HCT116 (cell line): ENCODE data around the gene RASIP1. TPM values are rescaled to one million over a fixed set of nuclear protein-coding genes. Genes with fewer than 3 reads are reported as not detected.

Source experiments
- ATAC-seq: fragments of 200-7000 bp; cut with Tn5 transposase; 2 replicates; pipeline ENCODE4 v1.9.1; 2020; ENCODE audit warnings: mild to moderate bottlenecking, moderate library complexity
- BruUV-seq: library from RNA; stranded (reverse); fragments of 400-500 nt; replicated peaks from 2 replicates; lab custom pipeline; 2021; lab: Mats Ljungman, UMichigan
- CTCF ChIA-PET: fragments of 300-600 bp; sonication (Branson Sonifier 250); formaldehyde crosslinking; loops from one replicate; lab custom pipeline; 2021; ENCODE audit warnings: antibody characterized with exemption; lab: Charles Lee
- POLR2A ChIA-PET: fragments of 300-600, 350-600 bp; sonication (Branson Sonifier 250); formaldehyde crosslinking; loops from one replicate; lab custom pipeline; 2021; ENCODE audit warnings: antibody characterized with exemption; lab: Charles Lee
- RAD21 ChIA-PET, 2 experiments: fragments of 300-600 bp; sonication (Branson Sonifier 250); formaldehyde crosslinking; loops; one replicate each; lab custom pipeline; 2023; ENCODE audit warnings: low total read pairs in 2 of 2; ENCODE audit not compliant: uncharacterized antibody in 2 of 2, unreplicated experiment in 2 of 2, low non-redundant PET in 1 of 2; lab: Charles Lee
- DNase-seq: peaks from one replicate; pipeline ENCODE4 v3.0.0-alpha.2; 2010; ENCODE audit warnings: low read depth, low spot score
- H2AFZ ChIP-seq: fragments of 200-600 bp; shearing (Covaris generic), sonication (generic); 2 replicates; pipeline ENCODE4 v1.6.1; 2017; ENCODE audit warnings: low read depth, mixed run types, mixed read lengths, antibody characterized with exemption, low read length; ENCODE audit not compliant: poor library complexity, severe bottlenecking
- H3K27ac ChIP-seq: 2 replicates; pipeline ENCODE4 v1.5.1; 2012; ENCODE audit warnings: low read depth, low read length
- H3K27me3 ChIP-seq: fragments of 200-600 bp; sonication (generic); 2 replicates; pipeline ENCODE4 v1.6.1; 2016; ENCODE audit warnings: mixed run types, low read length, mixed read lengths; ENCODE audit not compliant: insufficient read depth
- H3K36me3 ChIP-seq, 2 experiments: fragments of 200-500 bp in 1 of 2; fragments of 200-600 bp in 1 of 2; sonication (Bioruptor generic) in 1 of 2; sonication (generic) in 1 of 2; 2 replicates each; pipeline versions ENCODE4 v1.5.1 to v1.6.1; 2014 to 2016; ENCODE audit warnings: low read length in 2 of 2, inconsistent platforms in 1 of 2, mixed read lengths in 1 of 2, mixed run types in 1 of 2; ENCODE audit not compliant: insufficient read depth in 2 of 2, control insufficient read depth in 1 of 2
- H3K4me1 ChIP-seq, 2 experiments: fragments of 200-600 bp in 1 of 2; sonication (generic) in 1 of 2; 2 replicates each; pipeline versions ENCODE4 v1.5.1 to v1.6.1; 2012 to 2017; ENCODE audit warnings: low read length in 2 of 2, inconsistent platforms in 1 of 2, mild to moderate bottlenecking in 1 of 2, mixed read lengths in 1 of 2, mixed run types in 1 of 2, moderate library complexity in 1 of 2; ENCODE audit not compliant: insufficient read depth in 2 of 2, control insufficient read depth in 1 of 2
- H3K4me2 ChIP-seq: fragments of 200-600 bp; sonication (generic); 2 replicates; pipeline ENCODE4 v1.6.1; 2017; ENCODE audit warnings: mixed run types, low read length, mixed read lengths
- H3K4me3 ChIP-seq, 2 experiments: fragments of 200-600 bp in 1 of 2; sonication (generic) in 1 of 2; replicated peaks in 1 of 2; 2 replicates each; pipeline ENCODE4 v1.5.1; 2011 to 2016; ENCODE audit warnings: low read length in 2 of 2, control low read depth in 1 of 2, low read depth in 1 of 2, mild to moderate bottlenecking in 1 of 2, mixed read lengths in 1 of 2, mixed run types in 1 of 2
- H3K79me2 ChIP-seq: fragments of 200-600 bp; sonication (generic); 2 replicates; pipeline ENCODE4 v1.6.1; 2017; ENCODE audit warnings: mild to moderate bottlenecking, mixed run types, low read length, moderate library complexity, mixed read lengths; ENCODE audit not compliant: insufficient read depth
- H3K9ac ChIP-seq: fragments of 200-600 bp; sonication (generic); 2 replicates; pipeline ENCODE4 v1.6.1; 2016; ENCODE audit warnings: low read length, mixed read lengths
- H3K9me2 ChIP-seq: fragments of 200-600 bp; sonication (generic), shearing (Covaris generic); 2 replicates; pipeline ENCODE4 v1.6.1; 2017; ENCODE audit warnings: mixed run types, mild to moderate bottlenecking, moderate library complexity; ENCODE audit not compliant: insufficient read depth
- H3K9me3 ChIP-seq, 2 experiments: fragments of 200-500 bp in 1 of 2; fragments of 200-600 bp in 1 of 2; sonication (Bioruptor generic) in 1 of 2; sonication (generic) in 1 of 2; 2 replicates each; pipeline ENCODE4 v1.6.1; 2014 to 2017; ENCODE audit warnings: low read length in 2 of 2, mixed read lengths in 2 of 2, inconsistent platforms in 1 of 2, low read depth in 1 of 2, mild to moderate bottlenecking in 1 of 2, mixed run types in 1 of 2, moderate library complexity in 1 of 2; ENCODE audit not compliant: control insufficient read depth in 1 of 2, insufficient read depth in 1 of 2
- H4K20me1 ChIP-seq: fragments of 200-600 bp; sonication (generic), shearing (Covaris generic); 2 replicates; pipeline ENCODE4 v1.6.1; 2017; ENCODE audit warnings: mixed run types, mild to moderate bottlenecking, moderate library complexity; ENCODE audit not compliant: insufficient read depth
- ATF3 ChIP-seq: IDR thresholded peaks from 2 replicates; pipeline ENCODE4 v1.6.1; 2012
- CEBPB ChIP-seq: IDR thresholded peaks from 2 replicates; pipeline ENCODE4 v1.6.1; 2012; ENCODE audit warnings: low read depth
- EZH2 ChIP-seq: fragments of 200-600 bp; sonication (generic); IDR thresholded peaks from 2 replicates; pipeline ENCODE4 v1.6.1; 2017; ENCODE audit warnings: antibody characterized with exemption, mixed run types
- JUND ChIP-seq: IDR thresholded peaks from 2 replicates; pipeline ENCODE4 v1.6.1; 2012
- POLR2A ChIP-seq: IDR thresholded peaks from 2 replicates; pipeline ENCODE4 v1.7.0; 2011; ENCODE audit warnings: borderline replicate concordance; ENCODE audit not compliant: insufficient read depth, insufficient read length; ENCODE audit errors: extremely low read depth
- YY1 ChIP-seq: IDR thresholded peaks from 2 replicates; pipeline ENCODE4 v1.6.1; 2011; ENCODE audit warnings: low read length, low read depth, moderate library complexity, mild to moderate bottlenecking; ENCODE audit not compliant: insufficient replicate concordance; ENCODE audit errors: extremely low read depth
- intact Hi-C: fragments of 100-400 bp; cut with micrococcal nuclease; formaldehyde crosslinking; loops from 2 replicates; pipeline ENCODE4 v1.10.0; 2022
- total RNA-seq: library from RNA; stranded (reverse); gene quantifications from one replicate; pipeline ENCODE4 v1.2.1, GENCODE V29; 2021; ENCODE audit not compliant: unreplicated experiment

Gene RASIP1
- total RNA-seq, 1 experiment from 2014 or later, result 1.9 TPM

GRCh38 chr19:48716562-48717291 is 23.7 kb downstream of the RASIP1 start:
- H3K4me3 ChIP-seq, result no peak overlapping the region
- H3K9ac ChIP-seq, result no peak overlapping the region
- H3K4me1 ChIP-seq, result peaks cover 8 to 46% of the 10 kb centered on the region in 2 experiments
- H3K36me3 ChIP-seq, result no peaks in the 10 kb centered on the region
- RAD21 ChIA-PET, result no interaction called here
- BruUV-seq, result no TSS peak
- CTCF ChIA-PET, result no interaction called here
- no peaks in the 10 kb centered on the region for H4K20me1 ChIP-seq
- H3K9me2 ChIP-seq, result no peaks in the 10 kb centered on the region
- ATAC-seq (no peak), DNase-seq (no peak)
- H3K27me3 ChIP-seq, result no peaks in the 10 kb centered on the region
- POLR2A ChIA-PET, result no interaction called here
- H3K4me2 ChIP-seq, result no peak overlapping the region
- no peaks in the 10 kb centered on the region for H3K9me3 ChIP-seq
- H3K79me2 ChIP-seq, result no peaks in the 10 kb centered on the region
- H3K27ac ChIP-seq, result no peak overlapping the region
- no peak overlapping the region for H2AFZ ChIP-seq
- intact Hi-C loops, result no loop called here
- TF ChIP-seq YY1 (no peak), CEBPB (no peak), POLR2A (no peak)

GRCh38 chr19:48715681-48716171 is 24.7 kb downstream of the RASIP1 start:
- Histone ChIP-seq H3K9ac (no peak overlapping the region), H3K9me2 (no peaks in the 10 kb centered on the region), H3K27me3 (no peaks in the 10 kb centered on the region), H3K4me1 (peaks cover 8 to 39% of the 10 kb centered on the region in 2 experiments), H3K9me3 (no peaks in the 10 kb centered on the region), H3K79me2 (no peaks in the 10 kb centered on the region), H3K4me2 (no peak overlapping the region), H4K20me1 (no peaks in the 10 kb centered on the region), H3K4me3 (no peak overlapping the region), H2AFZ (no peak overlapping the region), H3K27ac (peak overlapping the region; percentile 12; the same call in 1 of the 2 replicates), H3K36me3 (no peaks in the 10 kb centered on the region)
- ATAC-seq (no peak), DNase-seq (no peak)
- ChIA-PET RAD21 (no interaction called here), POLR2A (no interaction called here), CTCF (no interaction called here)
- BruUV-seq, result no TSS peak
- intact Hi-C loops, result no loop called here
- TF ChIP-seq JUND, result no peak
- TF ChIP-seq EZH2, result no peak
- TF ChIP-seq CEBPB, result no peak
- no peak for TF ChIP-seq ATF3
